ENCODE data around the gene PRICKLE2. TPM values are rescaled to one million over a fixed set of nuclear protein-coding genes. Genes with fewer than 3 reads are reported as not detected.
A peak's percentile ranks its signal among the peaks of the same experiment; 100 is the strongest.

Gene PRICKLE2
- total RNA-seq, 1 experiment from 2014 or later = 5.6 TPM

DNA sequence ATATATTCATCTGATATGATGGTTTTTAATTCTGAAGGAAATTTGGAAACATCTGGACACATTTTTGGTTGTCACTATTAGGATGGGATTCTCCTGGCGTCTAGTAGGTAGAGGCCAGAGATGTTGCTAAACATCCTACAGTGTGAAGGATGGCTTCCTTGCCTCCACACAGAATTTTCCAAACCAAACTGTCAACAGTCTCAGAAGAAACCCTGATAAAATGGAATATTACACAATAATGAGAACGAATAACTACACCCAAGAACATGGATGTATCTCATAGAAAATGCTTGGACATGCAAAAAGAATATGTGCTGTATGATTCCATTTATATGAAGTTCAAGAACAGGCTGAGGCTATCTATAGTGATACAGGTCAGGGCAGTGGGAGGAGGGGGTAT, 122.1 kb downstream of the PRICKLE2 start:
- H3K4me3 Mint-ChIP-seq = no peak overlapping the region
- CTCF ChIA-PET = no interaction called here
- no peaks in the 10 kb centered on the region for H3K27me3 Mint-ChIP-seq (ENCODE audit: low read depth)
- DNase-seq (ENCODE audit: low spot score) = no peak
- no peaks in the 10 kb centered on the region for H3K36me3 Mint-ChIP-seq
- POLR2A ChIA-PET = no interaction called here
- no peak for ATAC-seq
- no peaks in the 10 kb centered on the region for H3K9me3 Mint-ChIP-seq
- TF ChIP-seq, protein P1, sequence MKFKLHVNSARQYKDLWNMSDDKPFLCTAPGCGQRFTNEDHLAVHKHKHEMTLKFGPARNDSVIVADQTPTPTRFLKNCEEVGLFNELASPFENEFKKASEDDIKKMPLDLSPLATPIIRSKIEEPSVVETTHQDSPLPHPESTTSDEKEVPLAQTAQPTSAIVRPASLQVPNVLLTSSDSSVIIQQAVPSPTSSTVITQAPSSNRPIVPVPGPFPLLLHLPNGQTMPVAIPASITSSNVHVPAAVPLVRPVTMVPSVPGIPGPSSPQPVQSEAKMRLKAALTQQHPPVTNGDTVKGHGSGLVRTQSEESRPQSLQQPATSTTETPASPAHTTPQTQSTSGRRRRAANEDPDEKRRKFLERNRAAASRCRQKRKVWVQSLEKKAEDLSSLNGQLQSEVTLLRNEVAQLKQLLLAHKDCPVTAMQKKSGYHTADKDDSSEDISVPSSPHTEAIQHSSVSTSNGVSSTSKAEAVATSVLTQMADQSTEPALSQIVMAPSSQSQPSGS (CRISPR knock-in tag; IDR thresholded peaks at IDR 0.05; ENCODE audit: borderline replicate concordance, low read depth) = no peak
- H3K27ac Mint-ChIP-seq = no peak overlapping the region
- H3K4me1 Mint-ChIP-seq = peaks cover 25% of the 10 kb centered on the region

DNA sequence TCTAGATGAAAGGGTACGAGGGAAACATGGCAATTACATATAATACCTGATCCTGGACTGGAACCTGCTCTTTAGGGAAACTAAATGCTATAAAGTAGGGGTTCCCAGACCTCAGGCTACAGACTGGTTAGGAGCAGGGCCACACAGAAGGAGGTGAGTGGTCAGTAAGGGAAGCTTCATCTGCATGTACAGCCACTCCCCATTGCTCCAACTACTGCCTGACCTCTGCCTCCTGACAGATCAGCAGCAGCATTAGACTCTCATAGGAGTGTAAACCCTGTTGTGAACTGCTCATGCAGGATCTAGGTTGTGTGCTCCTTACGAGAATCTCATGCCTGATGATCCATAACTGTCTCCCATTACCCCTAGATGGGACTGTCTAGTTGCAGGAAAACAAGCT, 123.1 kb downstream of the PRICKLE2 start:
- no peak for DNase-seq (ENCODE audit: low spot score)
- Mint-ChIP-seq H3K4me3 (no peak overlapping the region), H3K4me1 (peaks cover 23% of the 10 kb centered on the region), H3K27me3 (ENCODE audit: low read depth) (no peaks in the 10 kb centered on the region), H3K36me3 (no peaks in the 10 kb centered on the region), H3K9me3 (no peaks in the 10 kb centered on the region), H3K27ac (no peak overlapping the region)
- ChIA-PET POLR2A (no interaction called here), CTCF (no interaction called here)
- ATAC-seq = no peak
- TF ChIP-seq JAZF1 (CRISPR knock-in tag; IDR thresholded peaks at IDR 0.05) = no peak
- TF ChIP-seq, protein P1 (CRISPR knock-in tag; IDR thresholded peaks at IDR 0.05; ENCODE audit: borderline replicate concordance, low read depth) = no peak

- peaks cover 31% of the 10 kb centered on the region for H3K4me1 Mint-ChIP-seq
- TF ChIP-seq, protein P2, sequence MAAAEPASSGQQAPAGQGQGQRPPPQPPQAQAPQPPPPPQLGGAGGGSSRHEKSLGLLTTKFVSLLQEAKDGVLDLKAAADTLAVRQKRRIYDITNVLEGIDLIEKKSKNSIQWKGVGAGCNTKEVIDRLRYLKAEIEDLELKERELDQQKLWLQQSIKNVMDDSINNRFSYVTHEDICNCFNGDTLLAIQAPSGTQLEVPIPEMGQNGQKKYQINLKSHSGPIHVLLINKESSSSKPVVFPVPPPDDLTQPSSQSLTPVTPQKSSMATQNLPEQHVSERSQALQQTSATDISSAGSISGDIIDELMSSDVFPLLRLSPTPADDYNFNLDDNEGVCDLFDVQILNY (CRISPR knock-in tag; IDR thresholded peaks at IDR 0.05) = no peak
- no peak for TF ChIP-seq USF1 (CRISPR knock-in tag; IDR thresholded peaks at IDR 0.05)
- CTCF ChIA-PET = no interaction called here
- H3K27me3 Mint-ChIP-seq (ENCODE audit: low read depth) = no peaks in the 10 kb centered on the region; the same call in 1 of the 2 replicates
- no peak overlapping the region for H3K27ac Mint-ChIP-seq
- POLR2A ChIA-PET = interaction anchor here (0.6 to 1.4 kb wide), 2 partner anchors 11 to 14 kb away, joined by 3 to 4 read pairs; no protein-coding TSS in a partner anchor
- no peaks in the 10 kb centered on the region for H3K9me3 Mint-ChIP-seq
- DNase-seq (ENCODE audit: low spot score) = no peak
- H3K36me3 Mint-ChIP-seq = no peaks in the 10 kb centered on the region
- no peak overlapping the region for H3K4me3 Mint-ChIP-seq
- ATAC-seq = no peak
Measured at GRCh38 chr3:64099316-64099715, 126.0 kb downstream of the PRICKLE2 start.

DNA sequence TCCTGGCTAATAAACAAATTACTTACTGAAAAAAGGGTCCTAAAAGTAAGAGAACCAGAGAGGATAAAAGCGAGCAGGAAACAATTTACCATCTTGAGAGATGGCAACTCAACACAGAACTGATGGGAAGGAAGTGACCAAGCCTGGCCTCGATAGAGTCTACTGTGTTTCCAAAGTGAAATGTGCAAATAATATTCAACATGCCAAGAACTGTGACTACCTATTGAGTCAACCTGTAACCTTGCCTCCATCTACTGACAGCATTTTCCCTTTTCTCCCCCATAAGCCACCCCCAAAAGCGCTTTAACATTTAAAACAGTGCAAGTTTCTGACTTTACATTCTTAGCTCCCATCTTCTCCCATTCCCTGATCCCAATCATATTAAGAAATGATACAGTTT, 126.6 kb downstream of the PRICKLE2 start:
- no peaks in the 10 kb centered on the region; the same call in 1 of the 2 replicates for H3K27me3 Mint-ChIP-seq (ENCODE audit: low read depth)
- no peak overlapping the region for H3K4me3 Mint-ChIP-seq
- TF ChIP-seq FOXP1 (CRISPR knock-in tag; IDR thresholded peaks at IDR 0.05; ENCODE audit: borderline replicate concordance) (no peak), ELF4 (CRISPR knock-in tag; IDR thresholded peaks at IDR 0.05; ENCODE audit: low read depth) (no peak), HMGA2 (CRISPR knock-in tag; IDR thresholded peaks at IDR 0.05) (no peak), GRHL2 (CRISPR knock-in tag; IDR thresholded peaks at IDR 0.05; ENCODE audit: insufficient replicate concordance, severe bottlenecking) (no peak), ERG (CRISPR knock-in tag; IDR thresholded peaks at IDR 0.05) (no peak)
- H3K9me3 Mint-ChIP-seq = no peaks in the 10 kb centered on the region
- peaks cover 37% of the 10 kb centered on the region for H3K4me1 Mint-ChIP-seq
- no peak overlapping the region for H3K27ac Mint-ChIP-seq
- CTCF ChIA-PET = no interaction called here
- POLR2A ChIA-PET = interaction anchor here (0.6 to 1.4 kb wide), 2 partner anchors 10 to 15 kb away, joined by 3 to 4 read pairs; no protein-coding TSS in a partner anchor
- DNase-seq (ENCODE audit: low spot score) (no peak), ATAC-seq (no peak)
- H3K36me3 Mint-ChIP-seq = no peaks in the 10 kb centered on the region

DNA sequence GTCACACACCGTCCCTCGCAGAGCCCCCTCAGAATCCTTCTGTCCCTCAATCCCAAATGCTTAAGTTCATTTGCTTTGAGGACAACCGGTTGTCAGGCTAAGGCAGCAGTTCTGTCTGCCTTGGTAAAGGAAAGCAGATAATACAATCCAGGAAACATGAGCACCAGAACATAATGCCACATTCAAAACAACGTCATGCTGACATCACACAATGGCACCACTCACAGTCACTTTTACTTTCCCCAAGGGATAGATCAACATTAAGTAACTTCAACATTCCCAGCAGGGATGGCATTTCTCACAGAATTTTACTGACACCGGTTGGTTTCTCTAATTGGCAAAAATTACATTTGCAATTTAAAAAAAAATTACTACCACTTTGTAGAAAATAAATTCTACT, 127.3 kb downstream of the PRICKLE2 start:
- Mint-ChIP-seq H3K9me3 (no peaks in the 10 kb centered on the region), H3K27me3 (ENCODE audit: low read depth) (no peaks in the 10 kb centered on the region; the same call in 1 of the 2 replicates), H3K27ac (peak overlapping the region; percentile 1; the same call in 1 of the 2 replicates), H3K4me3 (no peak overlapping the region), H3K36me3 (no peaks in the 10 kb centered on the region), H3K4me1 (peaks cover 45% of the 10 kb centered on the region)
- no peak for DNase-seq (ENCODE audit: low spot score)
- ATAC-seq = no peak
- ChIA-PET POLR2A (no interaction called here), CTCF (no interaction called here)
- TF ChIP-seq, protein P3, sequence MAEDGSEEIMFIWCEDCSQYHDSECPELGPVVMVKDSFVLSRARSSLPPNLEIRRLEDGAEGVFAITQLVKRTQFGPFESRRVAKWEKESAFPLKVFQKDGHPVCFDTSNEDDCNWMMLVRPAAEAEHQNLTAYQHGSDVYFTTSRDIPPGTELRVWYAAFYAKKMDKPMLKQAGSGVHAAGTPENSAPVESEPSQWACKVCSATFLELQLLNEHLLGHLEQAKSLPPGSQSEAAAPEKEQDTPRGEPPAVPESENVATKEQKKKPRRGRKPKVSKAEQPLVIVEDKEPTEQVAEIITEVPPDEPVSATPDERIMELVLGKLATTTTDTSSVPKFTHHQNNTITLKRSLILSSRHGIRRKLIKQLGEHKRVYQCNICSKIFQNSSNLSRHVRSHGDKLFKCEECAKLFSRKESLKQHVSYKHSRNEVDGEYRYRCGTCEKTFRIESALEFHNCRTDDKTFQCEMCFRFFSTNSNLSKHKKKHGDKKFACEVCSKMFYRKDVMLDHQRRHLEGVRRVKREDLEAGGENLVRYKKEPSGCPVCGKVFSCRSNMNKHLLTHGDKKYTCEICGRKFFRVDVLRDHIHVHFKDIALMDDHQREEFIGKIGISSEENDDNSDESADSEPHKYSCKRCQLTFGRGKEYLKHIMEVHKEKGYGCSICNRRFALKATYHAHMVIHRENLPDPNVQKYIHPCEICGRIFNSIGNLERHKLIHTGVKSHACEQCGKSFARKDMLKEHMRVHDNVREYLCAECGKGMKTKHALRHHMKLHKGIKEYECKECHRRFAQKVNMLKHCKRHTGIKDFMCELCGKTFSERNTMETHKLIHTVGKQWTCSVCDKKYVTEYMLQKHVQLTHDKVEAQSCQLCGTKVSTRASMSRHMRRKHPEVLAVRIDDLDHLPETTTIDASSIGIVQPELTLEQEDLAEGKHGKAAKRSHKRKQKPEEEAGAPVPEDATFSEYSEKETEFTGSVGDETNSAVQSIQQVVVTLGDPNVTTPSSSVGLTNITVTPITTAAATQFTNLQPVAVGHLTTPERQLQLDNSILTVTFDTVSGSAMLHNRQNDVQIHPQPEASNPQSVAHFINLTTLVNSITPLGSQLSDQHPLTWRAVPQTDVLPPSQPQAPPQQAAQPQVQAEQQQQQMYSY (CRISPR knock-in tag; IDR thresholded peaks at IDR 0.05) = no peak
- no peak for TF ChIP-seq ZNF423 (CRISPR knock-in tag; IDR thresholded peaks at IDR 0.05)
- no peak for TF ChIP-seq ZSCAN18 (CRISPR knock-in tag; IDR thresholded peaks at IDR 0.05)
- TF ChIP-seq, protein P4, sequence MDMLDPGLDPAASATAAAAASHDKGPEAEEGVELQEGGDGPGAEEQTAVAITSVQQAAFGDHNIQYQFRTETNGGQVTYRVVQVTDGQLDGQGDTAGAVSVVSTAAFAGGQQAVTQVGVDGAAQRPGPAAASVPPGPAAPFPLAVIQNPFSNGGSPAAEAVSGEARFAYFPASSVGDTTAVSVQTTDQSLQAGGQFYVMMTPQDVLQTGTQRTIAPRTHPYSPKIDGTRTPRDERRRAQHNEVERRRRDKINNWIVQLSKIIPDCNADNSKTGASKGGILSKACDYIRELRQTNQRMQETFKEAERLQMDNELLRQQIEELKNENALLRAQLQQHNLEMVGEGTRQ (CRISPR knock-in tag; IDR thresholded peaks at IDR 0.05) = no peak
